Measurements from ENCODE around the gene ACOT9.

- TF ChIP-seq CTCF (IDR thresholded peaks at IDR 0.05 in 4 of 5, conservative IDR thresholded peaks at IDR 0.05 in 1 of 5) (no peak), POLR2A (IDR thresholded peaks at IDR 0.05) (no peak)
These were observed 72.5 kb downstream of the ACOT9 start for GRCh38 chrX:23670528-23670927.
